Astrocyte (in vitro differentiated cells and primary cell): ENCODE results near the gene HIVEP2. TPM values are rescaled to one million over a fixed set of nuclear protein-coding genes. Genes with fewer than 3 reads are reported as not detected.

Experiments used
- DNase-seq: peaks from one replicate; pipeline ENCODE4 v3.0.0-alpha.2; 2010; ENCODE audit warnings: low read depth
- FAIRE-seq: peaks from 2 replicates; lab custom pipeline; 2011; peaks lifted over from hg19 to GRCh38; lab: Jason Lieb, UNC
- H2AFZ ChIP-seq: 2 replicates; pipeline ENCODE4 v1.6.0; 2012; ENCODE audit warnings: low read depth, low read length, inconsistent platforms
- H3K27ac ChIP-seq: 2 replicates; pipeline ENCODE4 v1.5.1; 2011; ENCODE audit warnings: low read depth, low read length, inconsistent platforms
- H3K27me3 ChIP-seq: 2 replicates; pipeline ENCODE4 v1.6.0; 2011; ENCODE audit warnings: low read length, inconsistent platforms; ENCODE audit not compliant: insufficient read depth
- H3K36me3 ChIP-seq: 2 replicates; pipeline ENCODE4 v1.5.1; 2011; ENCODE audit warnings: low read length, inconsistent platforms; ENCODE audit not compliant: insufficient read depth
- H3K4me1 ChIP-seq: 2 replicates; pipeline ENCODE4 v1.5.1; 2011; ENCODE audit warnings: low read length, inconsistent platforms; ENCODE audit not compliant: insufficient read depth
- H3K4me2 ChIP-seq: 2 replicates; pipeline ENCODE4 v1.6.0; 2012; ENCODE audit warnings: low read length, inconsistent platforms
- H3K4me3 ChIP-seq: 2 replicates; pipeline ENCODE4 v1.5.1; 2011; ENCODE audit warnings: low read depth, mild to moderate bottlenecking, low read length, inconsistent platforms; ENCODE audit not compliant: insufficient read depth
- H3K79me2 ChIP-seq: 2 replicates; pipeline ENCODE4 v1.6.0; 2012; ENCODE audit warnings: mild to moderate bottlenecking, low read length, inconsistent platforms; ENCODE audit not compliant: insufficient read depth
- H3K9ac ChIP-seq: 2 replicates; pipeline ENCODE4 v1.6.0; 2012; ENCODE audit warnings: mild to moderate bottlenecking, low read length, inconsistent platforms
- H3K9me3 ChIP-seq: 2 replicates; pipeline ENCODE4 v1.5.1; 2012; ENCODE audit warnings: low read depth, mild to moderate bottlenecking, low read length, inconsistent platforms; ENCODE audit not compliant: insufficient read depth
- H4K20me1 ChIP-seq: 2 replicates; pipeline ENCODE4 v1.6.0; 2012; ENCODE audit warnings: low read length, inconsistent platforms; ENCODE audit not compliant: insufficient read depth
- H3K27ac Mint-ChIP-seq: one replicate; pipeline ENCODE4 v1.8.0; 2021; ENCODE audit warnings: mild to moderate bottlenecking, mixed read lengths; ENCODE audit not compliant: unreplicated experiment
- H3K27me3 Mint-ChIP-seq: one replicate; pipeline ENCODE4 v1.8.0; 2021; ENCODE audit warnings: low read depth, mixed read lengths; ENCODE audit not compliant: unreplicated experiment
- H3K36me3 Mint-ChIP-seq: one replicate; pipeline ENCODE4 v1.8.0; 2021; ENCODE audit warnings: low read depth, mixed read lengths; ENCODE audit not compliant: unreplicated experiment
- H3K4me1 Mint-ChIP-seq: one replicate; pipeline ENCODE4 v1.8.0; 2021; ENCODE audit warnings: low read depth, mixed read lengths; ENCODE audit not compliant: unreplicated experiment
- H3K4me3 Mint-ChIP-seq: one replicate; pipeline ENCODE4 v1.8.0; 2021; ENCODE audit warnings: mild to moderate bottlenecking, moderate library complexity, mixed read lengths; ENCODE audit not compliant: unreplicated experiment
- H3K9me3 Mint-ChIP-seq: one replicate; pipeline ENCODE4 v1.8.0; 2021; ENCODE audit warnings: mild to moderate bottlenecking, mixed read lengths; ENCODE audit not compliant: unreplicated experiment
- CTCF ChIP-seq: IDR thresholded peaks from 2 replicates; pipeline ENCODE4 v1.5.1; 2011; ENCODE audit warnings: low read depth, mild to moderate bottlenecking, inconsistent platforms, low read length, moderate library complexity; ENCODE audit not compliant: insufficient read depth
- EZH2 ChIP-seq: IDR thresholded peaks from 2 replicates; pipeline ENCODE4 v1.6.1; 2012; ENCODE audit warnings: mild to moderate bottlenecking, low read length, inconsistent platforms; ENCODE audit not compliant: insufficient read depth
- total RNA-seq: library from RNA; stranded (reverse); gene quantifications from 2 replicates; pipeline ENCODE4 v1.2.1, GENCODE V29; 2021

The HIVEP2 gene
- total RNA-seq, 1 donor from 2014 or later = 21.2 TPM

DNA sequence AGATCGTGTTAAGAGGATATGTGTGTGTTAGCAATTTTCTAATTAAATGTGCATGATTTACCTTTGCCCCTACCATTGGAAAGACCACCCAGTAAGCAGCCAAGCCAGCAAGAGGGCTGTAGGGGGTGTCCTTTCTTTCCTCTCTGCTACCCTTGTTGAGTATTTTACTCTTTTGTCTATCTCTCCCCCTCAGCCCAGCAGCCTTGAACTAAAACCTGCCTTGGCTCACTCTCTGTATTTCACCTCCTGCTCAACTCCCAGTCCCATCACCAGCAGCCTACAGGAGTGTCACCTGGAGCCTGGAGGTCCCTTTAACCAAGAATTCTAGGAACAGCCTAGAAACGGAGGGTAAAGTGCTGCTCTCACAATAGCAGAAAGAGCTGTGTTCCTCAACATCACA is 81.0 kb downstream of the HIVEP2 start:
- Histone ChIP-seq H3K9me3 (no peaks in the 10 kb centered on the region), H3K79me2 (peaks cover 53% of the 10 kb centered on the region), H2AFZ (no peak overlapping the region), H3K27ac (no peak overlapping the region), H3K9ac (no peak overlapping the region), H3K36me3 (no peaks in the 10 kb centered on the region), H3K27me3 (no peaks in the 10 kb centered on the region), H3K4me1 (no peaks in the 10 kb centered on the region), H4K20me1 (peaks cover 5% of the 10 kb centered on the region), H3K4me3 (no peak overlapping the region), H3K4me2 (no peak overlapping the region)
- no peaks in the 10 kb centered on the region for H3K9me3 Mint-ChIP-seq
- H3K27ac Mint-ChIP-seq = no peak overlapping the region
- no peak for DNase-seq
- TF ChIP-seq CTCF = no peak
- H3K36me3 Mint-ChIP-seq = no peaks in the 10 kb centered on the region
- FAIRE-seq = no peak
- no peaks in the 10 kb centered on the region for H3K27me3 Mint-ChIP-seq
- H3K4me1 Mint-ChIP-seq = peaks cover 12% of the 10 kb centered on the region
- H3K4me3 Mint-ChIP-seq = no peak overlapping the region

- Histone ChIP-seq H3K4me1 (no peaks in the 10 kb centered on the region), H3K9me3 (no peaks in the 10 kb centered on the region), H3K9ac (no peak overlapping the region), H3K27ac (no peak overlapping the region), H3K79me2 (peaks cover 37% of the 10 kb centered on the region), H3K27me3 (no peaks in the 10 kb centered on the region), H3K4me3 (no peak overlapping the region), H2AFZ (no peak overlapping the region), H3K4me2 (no peak overlapping the region), H3K36me3 (no peaks in the 10 kb centered on the region), H4K20me1 (peaks cover 5% of the 10 kb centered on the region)
- Mint-ChIP-seq H3K4me1 (peaks cover 11% of the 10 kb centered on the region), H3K9me3 (no peaks in the 10 kb centered on the region), H3K27me3 (no peaks in the 10 kb centered on the region), H3K36me3 (no peaks in the 10 kb centered on the region), H3K4me3 (no peak overlapping the region), H3K27ac (no peak overlapping the region)
- TF ChIP-seq EZH2 (no peak), CTCF (no peak)
- FAIRE-seq = no peak
- no peak for DNase-seq
Measured at GRCh38 chr6:142861711-142862110, 83.3 kb downstream of the HIVEP2 start.

GRCh38 chr6:142860498-142860897 is 84.5 kb downstream of the HIVEP2 start:
- TF ChIP-seq CTCF = no peak
- no peak for TF ChIP-seq EZH2
- DNase-seq (no peak), FAIRE-seq (no peak)
- H3K4me1 Mint-ChIP-seq = peaks cover 22% of the 10 kb centered on the region
- H4K20me1 ChIP-seq = peaks cover 5% of the 10 kb centered on the region
- no peak overlapping the region for H3K9ac ChIP-seq
- peaks cover 27% of the 10 kb centered on the region for H3K79me2 ChIP-seq
- no peaks in the 10 kb centered on the region for H3K27me3 ChIP-seq
- H3K9me3 ChIP-seq = no peaks in the 10 kb centered on the region
- H3K27ac Mint-ChIP-seq = no peak overlapping the region
- no peaks in the 10 kb centered on the region for H3K36me3 ChIP-seq
- no peaks in the 10 kb centered on the region for H3K9me3 Mint-ChIP-seq
- no peak overlapping the region for H3K4me2 ChIP-seq
- no peak overlapping the region for H3K27ac ChIP-seq
- H2AFZ ChIP-seq = no peak overlapping the region
- no peaks in the 10 kb centered on the region for H3K4me1 ChIP-seq
- H3K27me3 Mint-ChIP-seq = no peaks in the 10 kb centered on the region
- H3K4me3 Mint-ChIP-seq = no peak overlapping the region
- no peaks in the 10 kb centered on the region for H3K36me3 Mint-ChIP-seq
- H3K4me3 ChIP-seq = no peak overlapping the region
